Naive thymus-derived CD4-positive, alpha-beta T cell (primary cell): ENCODE data around the gene CCDC167. TPM values are rescaled to one million over a fixed set of nuclear protein-coding genes. Genes with fewer than 3 reads are reported as not detected.

Experiments used
- ATAC-seq: fragments of 150-1000 bp; cut with Tn5 transposase; 2 replicates; pipeline ENCODE4 v1.10.0; 2021; ENCODE audit warnings: mild to moderate bottlenecking, moderate library complexity
- CTCF ChIA-PET: fragments of 350-600 bp; sonication (Branson Sonifier 250); formaldehyde crosslinking; loops from one replicate; lab custom pipeline; 2021; ENCODE audit warnings: antibody characterized with exemption; lab: Charles Lee
- POLR2A ChIA-PET: fragments of 350-600 bp; sonication (Branson Sonifier 250); formaldehyde crosslinking; loops from one replicate; lab custom pipeline; 2021; ENCODE audit warnings: antibody characterized with exemption, inconsistent platforms; lab: Charles Lee
- DNase-seq, 9 donors: peaks; one replicate each; pipeline versions ENCODE4 v3.0.0 to v3.0.0-alpha.2; 2020 to 2022; ENCODE audit warnings: mixed read lengths in 1 of 9
- H3K27ac ChIP-seq: one replicate; pipeline ENCODE4 v1.7.0; 2013; ENCODE audit warnings: mild to moderate bottlenecking, low read depth, low read length, moderate library complexity
- H3K27me3 ChIP-seq, 2 donors: one replicate each; pipeline ENCODE4 v1.7.0; 2013; ENCODE audit warnings: low read length in 2 of 2, mild to moderate bottlenecking in 2 of 2, moderate library complexity in 2 of 2; ENCODE audit not compliant: control insufficient read depth in 2 of 2, insufficient read depth in 2 of 2
- H3K36me3 ChIP-seq, 3 experiments: 1 replicate in 2 of 3; 2 replicates in 1 of 3; pipeline ENCODE4 v1.7.0; 2013; ENCODE audit warnings: low read length in 3 of 3, mild to moderate bottlenecking in 3 of 3, moderate library complexity in 1 of 3; ENCODE audit not compliant: insufficient read depth in 3 of 3, control insufficient read depth in 2 of 3
- H3K4me1 ChIP-seq, 2 donors: one replicate each; pipeline ENCODE4 v1.7.0; 2013; ENCODE audit warnings: low read length in 2 of 2, mild to moderate bottlenecking in 2 of 2, moderate library complexity in 1 of 2; ENCODE audit not compliant: control insufficient read depth in 2 of 2, insufficient read depth in 2 of 2
- H3K4me3 ChIP-seq: 2 replicates; pipeline ENCODE4 v1.7.0; 2013; ENCODE audit warnings: mild to moderate bottlenecking, low read length
- H3K9me3 ChIP-seq, 3 experiments: 1 replicate in 2 of 3; 2 replicates in 1 of 3; pipeline ENCODE4 v1.7.0; 2013; ENCODE audit warnings: low read length in 3 of 3; ENCODE audit not compliant: control insufficient read depth in 2 of 3
- H3K27ac Mint-ChIP-seq, 9 donors: one replicate each; pipeline ENCODE4 v1.8.0; 2020 to 2022; ENCODE audit warnings: mixed read lengths in 9 of 9, mild to moderate bottlenecking in 8 of 9, moderate library complexity in 5 of 9, inconsistent platforms in 2 of 9
- H3K27me3 Mint-ChIP-seq, 5 donors: one replicate each; pipeline ENCODE4 v1.8.0; 2021 to 2022; ENCODE audit warnings: mixed read lengths in 5 of 5, mild to moderate bottlenecking in 1 of 5
- H3K36me3 Mint-ChIP-seq, 5 donors: one replicate each; pipeline ENCODE4 v1.8.0; 2020 to 2022; ENCODE audit warnings: mixed read lengths in 5 of 5, mild to moderate bottlenecking in 3 of 5, inconsistent platforms in 1 of 5
- H3K4me1 Mint-ChIP-seq, 7 donors: one replicate each; pipeline ENCODE4 v1.8.0; 2020 to 2022; ENCODE audit warnings: mixed read lengths in 7 of 7, mild to moderate bottlenecking in 3 of 7, inconsistent platforms in 1 of 7
- H3K4me3 Mint-ChIP-seq, 10 donors: one replicate each; pipeline ENCODE4 v1.8.0; 2020 to 2022; ENCODE audit warnings: mild to moderate bottlenecking in 10 of 10, mixed read lengths in 10 of 10, moderate library complexity in 6 of 10, inconsistent platforms in 2 of 10
- H3K9me3 Mint-ChIP-seq, 11 donors: one replicate each; pipeline ENCODE4 v1.8.0; 2020 to 2022; ENCODE audit warnings: mixed read lengths in 11 of 11, mild to moderate bottlenecking in 4 of 11, inconsistent platforms in 1 of 11, moderate library complexity in 1 of 11
- intact Hi-C, 2 donors: fragments of 100-400 bp; cut with micrococcal nuclease; formaldehyde crosslinking; loops; one replicate each; pipeline ENCODE4 v1.15.1; 2023
- polyA plus RNA-seq, 2 donors: library from polyadenylated mRNA; unstranded; fragments of 300-500 nt; fragmentation: Illumina TruSeq; gene quantifications; one replicate each; pipeline ENCODE4 v1.2.3, GENCODE V29; 2021
- total RNA-seq, 6 experiments: library from RNA in 5 of 6; stranded (reverse) in 5 of 6; gene quantifications; 1 replicate in 5 of 6; 2 replicates in 1 of 6; pipeline ENCODE4 v1.2.3 and lab custom pipeline; 2021 to 2026

Gene CCDC167
- total and polyA plus RNA-seq, 7 experiments from 2014 or later = 13.8 to 95.5 (median 23.5) TPM

DNA sequence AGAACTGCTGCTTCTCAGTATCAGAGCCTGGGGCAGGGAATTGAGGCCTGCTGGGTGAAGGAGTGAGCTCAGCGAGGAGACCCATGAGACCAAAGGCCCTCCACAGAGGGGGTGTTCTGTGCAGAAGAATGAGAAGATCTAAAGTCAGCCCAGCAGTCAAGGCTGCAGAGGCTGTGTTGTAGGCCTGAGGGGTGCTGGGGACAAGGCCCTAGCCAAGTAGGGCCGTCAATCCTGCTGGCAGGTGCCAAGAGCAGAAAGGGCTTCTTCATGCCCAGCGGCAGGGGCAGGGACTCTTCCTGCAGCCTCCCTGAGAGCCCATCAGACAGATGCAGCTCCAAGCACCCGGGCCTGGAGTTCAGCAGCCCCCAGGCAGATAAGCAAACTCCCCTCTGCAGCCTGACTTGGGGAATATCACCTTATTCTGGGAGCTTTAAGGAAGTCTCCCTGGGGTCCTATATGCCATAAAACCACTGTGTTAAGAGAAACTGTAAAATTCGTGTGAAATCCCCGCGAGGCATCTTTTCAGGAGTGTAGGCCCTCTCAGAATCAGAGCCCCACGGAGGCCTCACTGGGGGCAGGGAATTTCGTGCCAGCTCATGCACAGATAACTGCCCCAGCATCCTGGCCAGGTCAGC, 9.0 kb downstream of the CCDC167 start:
- Histone ChIP-seq H3K27ac (peak overlapping the region; percentile 10), H3K27me3 (no peaks in the 10 kb centered on the region), H3K9me3 (no peaks in the 10 kb centered on the region), H3K36me3 (no peaks in the 10 kb centered on the region), H3K4me3 (no peak overlapping the region), H3K4me1 (peaks cover 40 to 46% of the 10 kb centered on the region in 2 donors)
- H3K27ac Mint-ChIP-seq = peak overlapping the region; percentile 46 to 91 (median 86)
- no peak for ATAC-seq
- ChIA-PET POLR2A (interaction anchor here (2.9 to 3.8 kb wide), 2 partner anchors 11 to 26 kb away, joined by 19 to 31 read pairs; no protein-coding TSS in a partner anchor), CTCF (interaction anchor here (1.4 to 2.9 kb wide), 3 partner anchors 26 to 165 kb away, joined by 3 to 15 read pairs (median 7); no protein-coding TSS in a partner anchor)
- intact Hi-C loops = no loop called here
- no peak for DNase-seq
- H3K4me1 Mint-ChIP-seq = peaks cover 37 to 86% (median 68%) of the 10 kb centered on the region in 7 donors
- no peaks in the 10 kb centered on the region for H3K9me3 Mint-ChIP-seq
- H3K36me3 Mint-ChIP-seq = peaks cover 0 to 6% (median 0%) of the 10 kb centered on the region in 5 donors
- peak overlapping the region in 1 of 10 donors; percentile 1 for H3K4me3 Mint-ChIP-seq
- H3K27me3 Mint-ChIP-seq = no peaks in the 10 kb centered on the region

DNA sequence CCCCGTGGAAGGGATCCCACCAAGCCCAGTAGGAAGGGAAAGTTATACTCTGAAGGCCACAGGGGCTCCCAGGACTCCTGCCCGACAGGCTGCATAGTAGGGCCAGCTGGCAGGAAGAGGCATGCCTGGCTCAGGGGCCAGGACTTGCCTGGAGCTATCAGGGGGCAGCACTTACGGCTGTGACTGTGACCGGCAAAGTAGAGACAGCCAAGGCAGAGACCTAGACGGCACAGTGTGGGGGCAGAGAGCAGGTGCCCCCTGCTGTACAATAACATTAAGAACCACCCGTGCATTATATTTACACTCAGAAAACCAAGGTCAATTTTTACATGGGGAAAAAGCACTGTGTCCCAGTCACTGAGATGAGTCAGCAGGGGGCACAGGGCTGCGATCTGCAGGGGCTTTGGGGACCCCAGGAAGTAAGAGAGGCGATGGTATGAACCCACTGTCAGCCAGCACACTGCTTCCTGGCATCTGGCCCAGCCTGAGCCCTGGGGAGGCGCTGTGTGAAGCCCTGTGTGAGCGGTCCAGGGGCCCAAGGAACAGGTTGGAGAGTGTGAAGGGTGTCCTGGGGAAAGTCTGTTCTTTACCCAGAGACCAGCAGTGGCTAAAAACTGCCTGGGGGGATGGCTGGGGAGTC, 9.9 kb downstream of the CCDC167 start:
- no peak overlapping the region for H3K4me3 ChIP-seq
- Mint-ChIP-seq H3K27ac (peak overlapping the region; percentile 79 to 91 (median 87)), H3K36me3 (peaks cover 0 to 6% (median 0%) of the 10 kb centered on the region in 5 donors), H3K27me3 (no peaks in the 10 kb centered on the region), H3K4me3 (peak overlapping the region in 7 of 10 donors; percentile 0 to 64 (median 18)), H3K4me1 (peaks cover 32 to 80% (median 65%) of the 10 kb centered on the region in 7 donors), H3K9me3 (no peaks in the 10 kb centered on the region)
- DNase-seq = peak in 1 of 9 donors; percentile 12
- ATAC-seq = peak; percentile 63
- peaks cover 0 to 4% (median 0%) of the 10 kb centered on the region in 3 experiments for H3K36me3 ChIP-seq
- H3K9me3 ChIP-seq = no peaks in the 10 kb centered on the region
- CTCF ChIA-PET = interaction anchor here (2.9 kb wide), 1 partner anchor 27 kb away, joined by 15 read pairs; no protein-coding TSS in a partner anchor
- intact Hi-C loops = loop anchor here in 1 of 2 donors (1.0 to 10.0 kb wide), 2 partner anchors 9 to 165 kb away; partner anchors contain the start of gene CCDC167
- POLR2A ChIA-PET = interaction anchor here (2.9 to 3.8 kb wide), 2 partner anchors 12 to 27 kb away, joined by 19 to 31 read pairs; no protein-coding TSS in a partner anchor
- H3K27me3 ChIP-seq = no peaks in the 10 kb centered on the region
- peaks cover 40 to 46% of the 10 kb centered on the region in 2 donors for H3K4me1 ChIP-seq
- peak overlapping the region; percentile 10 for H3K27ac ChIP-seq

- ATAC-seq (peak; percentile 62), DNase-seq (peak in 1 of 9 donors; percentile 43)
- Histone ChIP-seq H3K4me1 (peaks cover 39 to 46% of the 10 kb centered on the region in 2 donors), H3K36me3 (peaks cover 0 to 11% (median 0%) of the 10 kb centered on the region in 3 experiments), H3K27ac (no peak overlapping the region), H3K9me3 (no peaks in the 10 kb centered on the region), H3K27me3 (no peaks in the 10 kb centered on the region), H3K4me3 (no peak overlapping the region)
- Mint-ChIP-seq H3K4me1 (peaks cover 31 to 71% (median 56%) of the 10 kb centered on the region in 7 donors), H3K27ac (peak overlapping the region; percentile 31 to 94 (median 79)), H3K36me3 (peaks cover 0 to 4% (median 0%) of the 10 kb centered on the region in 5 donors), H3K4me3 (peak overlapping the region in 1 of 10 donors; percentile 39), H3K9me3 (no peaks in the 10 kb centered on the region), H3K27me3 (no peaks in the 10 kb centered on the region)
- CTCF ChIA-PET = interaction anchor here (1.8 to 4.2 kb wide), 3 partner anchors 15 to 77 kb away, joined by 4 to 20 read pairs (median 9); no protein-coding TSS in a partner anchor
- POLR2A ChIA-PET = interaction anchor here (1.3 kb wide), 1 partner anchor 28 kb away, joined by 3 read pairs; no protein-coding TSS in a partner anchor
- intact Hi-C loops = loop anchor here in 1 of 2 donors (10.0 kb wide), 1 partner anchor 164 kb away; no protein-coding TSS in a partner anchor
Measured at GRCh38 chr6:37488476-37488875, 11.2 kb downstream of the CCDC167 start.

GRCh38 chr6:37487591-37488380, 11.9 kb downstream of the CCDC167 start:
- Mint-ChIP-seq H3K27ac (peak overlapping the region; percentile 1 to 94 (median 79)), H3K9me3 (no peaks in the 10 kb centered on the region), H3K4me3 (peak overlapping the region in 2 of 10 donors; percentile 14 to 39), H3K36me3 (peaks cover 0 to 6% (median under 1%) of the 10 kb centered on the region in 5 donors), H3K27me3 (no peaks in the 10 kb centered on the region), H3K4me1 (peaks cover 35 to 69% (median 53%) of the 10 kb centered on the region in 7 donors)
- H3K36me3 ChIP-seq = peaks cover 0 to 18% (median 0%) of the 10 kb centered on the region in 3 experiments
- ATAC-seq (no peak), DNase-seq (no peak)
- H3K9me3 ChIP-seq = no peaks in the 10 kb centered on the region
- no peaks in the 10 kb centered on the region for H3K27me3 ChIP-seq
- POLR2A ChIA-PET = interaction anchor here (1.3 to 1.9 kb wide), 2 partner anchors 29 kb away, joined by 3 to 7 read pairs; no protein-coding TSS in a partner anchor
- H3K4me1 ChIP-seq = peaks cover 39 to 45% of the 10 kb centered on the region in 2 donors
- intact Hi-C loops = loop anchor here in 1 of 2 donors (10.0 kb wide), 1 partner anchor 163 kb away; no protein-coding TSS in a partner anchor
- CTCF ChIA-PET = interaction anchor here (1.8 to 4.2 kb wide), 3 partner anchors 16 to 78 kb away, joined by 4 to 20 read pairs (median 9); no protein-coding TSS in a partner anchor
- H3K27ac ChIP-seq = no peak overlapping the region
- H3K4me3 ChIP-seq = no peak overlapping the region

DNA sequence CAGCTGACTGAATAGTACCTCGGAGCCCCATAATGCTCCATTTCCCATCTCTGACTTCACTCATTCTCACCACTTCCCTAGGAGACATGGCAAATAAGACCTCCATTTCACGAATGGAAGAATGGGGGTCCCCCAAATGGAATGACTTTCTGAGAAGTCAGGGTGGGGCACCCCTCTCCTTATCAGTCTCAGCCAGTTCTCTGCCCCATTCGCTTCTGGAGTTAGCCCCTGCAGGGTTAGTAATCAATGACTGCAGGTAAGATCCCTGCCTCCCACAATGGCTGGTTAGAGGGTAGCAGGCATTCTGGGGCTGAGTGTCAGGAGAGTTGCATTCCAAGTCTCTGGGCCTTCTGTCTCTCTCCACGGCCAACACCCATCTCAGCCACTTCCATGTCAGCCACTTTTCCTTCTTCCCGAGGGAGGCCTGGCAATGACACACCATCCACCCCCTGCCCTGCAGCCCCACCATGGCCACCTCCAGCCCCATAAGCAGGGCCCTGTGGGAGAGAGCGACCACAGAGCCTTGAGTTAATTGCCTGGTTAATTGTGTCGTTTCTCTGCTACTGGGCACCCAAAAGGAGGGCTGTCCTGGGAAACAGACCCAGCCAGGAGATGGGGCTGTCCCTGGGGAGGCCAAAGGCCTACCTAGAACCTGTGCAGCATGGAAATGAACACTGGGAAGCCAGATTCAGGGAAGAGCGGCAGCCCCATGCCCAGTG, 13.4 kb downstream of the CCDC167 start:
- ATAC-seq = no peak
- H3K36me3 Mint-ChIP-seq = peaks cover 0 to 10% (median 8%) of the 10 kb centered on the region in 5 donors
- no peak for DNase-seq
- H3K27ac Mint-ChIP-seq = peak overlapping the region in 6 of 9 donors; percentile 31 to 73 (median 48)
- POLR2A ChIA-PET = interaction anchor here (1.6 to 1.9 kb wide), 2 partner anchors 30 to 73 kb away, joined by 4 to 7 read pairs; no protein-coding TSS in a partner anchor
- H3K27ac ChIP-seq = no peak overlapping the region
- H3K9me3 Mint-ChIP-seq = no peaks in the 10 kb centered on the region
- H3K4me3 Mint-ChIP-seq = no peak overlapping the region
- H3K4me1 Mint-ChIP-seq = peaks cover 21 to 56% (median 40%) of the 10 kb centered on the region in 7 donors
- no peaks in the 10 kb centered on the region for H3K27me3 Mint-ChIP-seq
- CTCF ChIA-PET = interaction anchor here (2.4 to 4.3 kb wide), 3 partner anchors 31 to 80 kb away, joined by 9 to 31 read pairs (median 20); no protein-coding TSS in a partner anchor
- no peaks in the 10 kb centered on the region for H3K9me3 ChIP-seq
- peaks cover 0 to 33% (median 0%) of the 10 kb centered on the region in 3 experiments for H3K36me3 ChIP-seq
- H3K27me3 ChIP-seq = no peaks in the 10 kb centered on the region
- no peak overlapping the region for H3K4me3 ChIP-seq
- intact Hi-C loops = loop anchor here in 1 of 2 donors (10.0 kb wide), 1 partner anchor 161 kb away; no protein-coding TSS in a partner anchor
- H3K4me1 ChIP-seq = peaks cover 25 to 30% of the 10 kb centered on the region in 2 donors
